ENCODE results near the gene RBBP9.
"Not testable (repeated sequence)": the region's sequence is repeated elsewhere in the genome, so short reads cannot be mapped to it uniquely, and the experiment has no call there.

Gene RBBP9

GRCh38 chr20:18527339-18527738 is 30.3 kb upstream of the RBBP9 start:
- Histone ChIP-seq H3K27ac (peak overlapping the region; percentile 60), H3K36me3 (replicated peaks) (peaks cover 71% of the 10 kb centered on the region), H3K4me3 (ENCODE audit: low read depth, low read length) (no peak overlapping the region), H3K27me3 (replicated peaks) (no peaks in the 10 kb centered on the region)
- no peak for TF ChIP-seq CTCF (IDR thresholded peaks at IDR 0.05; ENCODE audit: low read depth, low read length, missing control alignments)
- DNase-seq, result no peak
- in situ Hi-C loops (cut with HindIII; ENCODE audit: low pct_ligation_motif_present, low sequenced_read_pairs), result no loop called here

- Histone ChIP-seq H3K36me3 (replicated peaks) (peaks cover 65% of the 10 kb centered on the region), H3K27ac (peak overlapping the region; percentile 60)
- in situ Hi-C loops (cut with HindIII; ENCODE audit: low pct_ligation_motif_present, low sequenced_read_pairs); H3K4me3 ChIP-seq (ENCODE audit: low read depth, low read length); H3K27me3 ChIP-seq (replicated peaks): not testable (repeated sequence)
- peak; percentile 31 for DNase-seq
Measured at GRCh38 chr20:18526761-18527160, 29.7 kb upstream of the RBBP9 start.

- H3K4me3 ChIP-seq (ENCODE audit: low read depth, low read length), result no peak overlapping the region
- H3K27ac ChIP-seq, result peak overlapping the region; percentile 56
- DNase-seq, result peak; percentile 48
- H3K27me3 ChIP-seq (replicated peaks), result no peaks in the 10 kb centered on the region
- in situ Hi-C loops (cut with HindIII; ENCODE audit: low pct_ligation_motif_present, low sequenced_read_pairs), result no loop called here
- peaks cover 52% of the 10 kb centered on the region for H3K36me3 ChIP-seq (replicated peaks)
- TF ChIP-seq CTCF (IDR thresholded peaks at IDR 0.05; ENCODE audit: low read depth, low read length, missing control alignments), result no peak
Measured at GRCh38 chr20:18524646-18525045, 27.6 kb upstream of the RBBP9 start.

GRCh38 chr20:18523066-18523465 is 26.0 kb upstream of the RBBP9 start:
- DNase-seq, result no peak
- Histone ChIP-seq H3K36me3 (replicated peaks) (peaks cover 36% of the 10 kb centered on the region), H3K27ac (no peak overlapping the region), H3K27me3 (replicated peaks) (no peaks in the 10 kb centered on the region), H3K4me3 (ENCODE audit: low read depth, low read length) (no peak overlapping the region)
- in situ Hi-C loops (cut with HindIII; ENCODE audit: low pct_ligation_motif_present, low sequenced_read_pairs), result no loop called here
- TF ChIP-seq CTCF (IDR thresholded peaks at IDR 0.05; ENCODE audit: low read depth, low read length, missing control alignments), result no peak

- peaks cover 30% of the 10 kb centered on the region for H3K36me3 ChIP-seq (replicated peaks)
- in situ Hi-C loops (cut with HindIII; ENCODE audit: low pct_ligation_motif_present, low sequenced_read_pairs); H3K27ac ChIP-seq; H3K4me3 ChIP-seq (ENCODE audit: low read depth, low read length); H3K27me3 ChIP-seq (replicated peaks): not testable (repeated sequence)
- DNase-seq, result peak; percentile 45
Measured at GRCh38 chr20:18522066-18522465, 25.0 kb upstream of the RBBP9 start.

- Histone ChIP-seq H3K27me3 (replicated peaks) (no peaks in the 10 kb centered on the region), H3K27ac (no peak overlapping the region), H3K36me3 (replicated peaks) (peaks cover 31% of the 10 kb centered on the region), H3K4me3 (ENCODE audit: low read depth, low read length) (no peak overlapping the region)
- no peak for DNase-seq
- in situ Hi-C loops (cut with HindIII; ENCODE audit: low pct_ligation_motif_present, low sequenced_read_pairs), result no loop called here
- no peak for TF ChIP-seq CTCF (IDR thresholded peaks at IDR 0.05; ENCODE audit: low read depth, low read length, missing control alignments)
Measured at GRCh38 chr20:18515973-18516372, 18.9 kb upstream of the RBBP9 start.

GRCh38 chr20:18514127-18514526 is 17.1 kb upstream of the RBBP9 start:
- in situ Hi-C loops (cut with HindIII; ENCODE audit: low pct_ligation_motif_present, low sequenced_read_pairs), result no loop called here
- peaks cover 35% of the 10 kb centered on the region for H3K36me3 ChIP-seq (replicated peaks)

More at GRCh38 chr20:18514127-18514526, 17.1 kb upstream of the RBBP9 start:
- no peak for DNase-seq
- H3K27me3 ChIP-seq (replicated peaks), result no peaks in the 10 kb centered on the region
- no peak overlapping the region for H3K4me3 ChIP-seq (ENCODE audit: low read depth, low read length)
- TF ChIP-seq CTCF (IDR thresholded peaks at IDR 0.05; ENCODE audit: low read depth, low read length, missing control alignments), result no peak
- H3K27ac ChIP-seq, result no peak overlapping the region
